ENCODE measurements around the gene NCAPH2.

Gene NCAPH2

GRCh38 chr22:50474710-50475651 is 33.0 kb upstream of the NCAPH2 start, which contains the start of gene SBF1:
SBF1 (minus strand) TSS chr22:50475035; CDS start chr22:50474840, 195 bp downstream.
- DNase-seq, result peak; percentile 93

- no peak for DNase-seq
These were observed 32.4 kb upstream of the NCAPH2 start for GRCh38 chr22:50475652-50476002.

DNA sequence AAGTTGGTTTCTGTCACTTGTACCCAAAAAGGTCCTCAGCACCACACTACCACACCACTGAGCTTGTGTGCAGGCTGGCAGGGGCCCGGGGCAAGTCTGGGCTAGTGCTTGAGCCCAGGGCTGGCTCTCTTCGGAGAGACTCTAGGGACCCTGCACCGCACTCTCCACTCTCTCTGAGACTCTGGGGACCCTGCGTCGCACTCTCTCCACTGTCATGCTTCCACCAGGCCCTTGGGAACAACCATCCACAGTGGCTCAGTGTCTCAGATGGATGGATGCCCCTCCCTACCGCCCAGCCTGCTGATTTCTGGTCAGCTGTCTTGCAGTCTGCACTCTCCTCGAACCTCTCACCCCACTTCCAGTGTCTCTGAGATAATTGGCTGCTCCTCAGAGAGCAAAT is 31.2 kb upstream of the NCAPH2 start:
- DNase-seq, result no peak

- no peak for DNase-seq
These were observed 30.1 kb upstream of the NCAPH2 start for GRCh38 chr22:50477923-50478322.

DNA sequence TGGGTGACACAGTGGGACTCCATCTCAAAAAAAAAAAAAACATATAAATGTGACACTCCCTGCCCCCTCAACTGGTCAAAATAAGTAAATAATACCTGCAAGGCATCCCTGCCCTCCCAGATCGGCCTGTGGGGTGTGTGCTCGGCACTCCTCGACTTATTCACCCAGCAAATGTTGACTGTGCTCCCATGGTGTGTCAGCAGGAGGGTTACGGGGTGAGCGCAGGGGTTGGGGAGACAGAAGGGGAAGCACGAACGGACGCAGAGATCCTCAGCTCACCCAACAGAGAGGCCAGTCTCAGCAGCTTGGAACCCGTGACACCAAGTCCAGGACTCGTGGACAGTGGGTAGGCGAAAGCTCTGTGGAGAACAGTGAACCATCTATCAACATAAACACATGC is 28.3 kb upstream of the NCAPH2 start:
- no peak for DNase-seq

- DNase-seq, result no peak
These were observed 27.0 kb upstream of the NCAPH2 start for GRCh38 chr22:50481045-50481439.

DNA sequence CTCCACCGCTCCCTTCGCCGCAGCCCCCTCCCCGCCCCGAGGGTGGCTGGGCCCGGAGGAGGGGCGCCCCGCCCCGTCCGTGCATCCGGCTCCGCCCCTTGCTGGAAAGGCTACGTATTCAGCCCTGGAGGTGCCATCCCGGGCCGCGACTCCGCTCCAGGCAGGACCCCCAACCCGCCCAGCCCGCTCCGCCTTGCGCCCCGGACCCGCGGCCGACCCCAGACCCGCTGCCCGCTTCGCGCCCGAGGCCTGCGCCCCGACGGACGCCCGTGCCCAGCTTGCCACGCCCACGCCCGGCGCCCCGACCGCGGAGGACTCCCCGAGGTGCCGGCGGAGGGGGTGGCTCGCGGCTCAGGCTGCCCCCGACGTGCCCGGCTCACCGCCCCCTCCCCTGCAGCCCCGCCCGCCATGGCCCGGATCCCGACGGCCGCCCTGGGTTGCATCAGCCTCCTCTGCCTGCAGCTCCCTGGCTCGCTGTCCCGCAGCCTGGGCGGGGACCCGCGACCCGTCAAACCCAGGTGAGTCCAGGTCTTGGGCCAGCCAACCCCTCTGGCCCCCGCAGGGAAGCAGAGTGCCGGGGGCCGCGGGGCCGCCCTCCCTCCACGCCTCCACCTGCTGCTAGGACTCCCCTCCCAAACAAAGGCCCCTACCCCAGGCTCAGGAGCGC is 26.5 kb upstream of the NCAPH2 start, which contains the start of gene ADM2:
ADM2 (plus strand) TSS at position 104 of the 667 bp plus-strand sequence; CDS start at position 409, 305 bp downstream.
- DNase-seq, result peak; percentile 86

GRCh38 chr22:50482107-50483074 is 25.6 kb upstream of the NCAPH2 start:
- no peak for DNase-seq

DNA sequence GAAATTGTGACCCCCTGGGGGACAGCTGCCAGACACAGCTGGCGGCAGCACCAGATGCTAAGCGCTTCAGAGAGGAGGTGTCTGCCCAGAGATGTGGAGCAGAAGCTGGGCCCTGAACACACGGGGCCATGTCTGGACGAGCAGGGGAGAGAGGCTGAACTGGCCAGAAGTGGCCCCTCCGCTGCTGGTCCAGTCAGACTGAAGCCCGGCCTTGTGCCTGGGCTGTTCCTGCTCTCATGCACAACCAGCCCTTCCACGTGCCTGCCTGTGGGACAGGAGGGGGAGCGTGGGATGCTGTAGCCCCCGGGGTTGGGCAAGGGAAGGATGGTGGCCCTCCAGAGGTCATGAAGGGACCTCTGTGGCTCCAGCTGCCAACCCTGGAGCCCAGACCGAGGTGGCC is 24.9 kb upstream of the NCAPH2 start:
- no peak for DNase-seq

GRCh38 chr22:50483556-50483955 is 24.5 kb upstream of the NCAPH2 start:
- no peak for DNase-seq

DNA sequence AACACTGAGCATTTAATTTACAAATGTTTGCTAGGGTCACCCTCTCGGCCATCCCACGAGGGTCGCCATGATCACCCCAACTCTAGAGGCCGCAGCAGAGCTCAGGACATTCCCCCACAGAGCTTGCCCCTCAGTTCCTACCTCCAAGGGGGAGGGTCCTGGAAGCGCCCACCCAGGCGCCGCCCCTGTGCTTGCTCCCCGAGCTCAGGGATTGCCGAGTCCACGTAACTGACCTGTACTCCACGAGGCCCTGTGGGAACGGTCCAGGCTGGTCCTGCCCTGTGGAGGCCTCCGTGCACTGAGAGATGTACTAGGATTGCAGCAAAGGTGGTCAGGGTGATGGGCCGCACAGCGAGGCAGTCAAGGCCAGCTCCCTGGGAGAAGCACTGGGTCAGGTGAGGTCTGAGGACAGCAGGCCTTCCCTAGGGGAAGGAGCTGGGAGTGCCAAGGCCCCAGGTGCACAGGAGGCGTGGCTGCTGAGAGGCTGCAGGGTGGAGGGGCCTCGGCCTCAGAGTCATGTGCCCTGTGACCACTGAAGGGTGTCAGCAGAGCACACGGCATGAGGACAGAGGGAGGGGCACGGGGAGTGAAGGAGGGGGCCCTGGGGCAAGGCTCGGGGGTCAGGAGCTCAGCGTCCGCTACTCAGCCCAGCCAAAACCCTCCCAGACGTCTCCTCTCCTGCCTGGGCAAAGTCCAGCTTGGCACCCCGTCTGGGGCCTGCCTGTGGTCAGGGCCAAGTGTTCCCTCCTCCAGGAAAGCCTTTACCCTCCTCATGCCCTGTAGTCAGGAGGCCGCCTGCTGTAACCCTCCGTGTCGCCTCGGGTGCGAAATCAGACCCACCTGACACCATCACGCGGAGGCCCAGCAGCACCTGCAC is 23.8 kb upstream of the NCAPH2 start:
- no peak for DNase-seq

- no peak for DNase-seq
These were observed 22.5 kb upstream of the NCAPH2 start for GRCh38 chr22:50485221-50486131.

DNA sequence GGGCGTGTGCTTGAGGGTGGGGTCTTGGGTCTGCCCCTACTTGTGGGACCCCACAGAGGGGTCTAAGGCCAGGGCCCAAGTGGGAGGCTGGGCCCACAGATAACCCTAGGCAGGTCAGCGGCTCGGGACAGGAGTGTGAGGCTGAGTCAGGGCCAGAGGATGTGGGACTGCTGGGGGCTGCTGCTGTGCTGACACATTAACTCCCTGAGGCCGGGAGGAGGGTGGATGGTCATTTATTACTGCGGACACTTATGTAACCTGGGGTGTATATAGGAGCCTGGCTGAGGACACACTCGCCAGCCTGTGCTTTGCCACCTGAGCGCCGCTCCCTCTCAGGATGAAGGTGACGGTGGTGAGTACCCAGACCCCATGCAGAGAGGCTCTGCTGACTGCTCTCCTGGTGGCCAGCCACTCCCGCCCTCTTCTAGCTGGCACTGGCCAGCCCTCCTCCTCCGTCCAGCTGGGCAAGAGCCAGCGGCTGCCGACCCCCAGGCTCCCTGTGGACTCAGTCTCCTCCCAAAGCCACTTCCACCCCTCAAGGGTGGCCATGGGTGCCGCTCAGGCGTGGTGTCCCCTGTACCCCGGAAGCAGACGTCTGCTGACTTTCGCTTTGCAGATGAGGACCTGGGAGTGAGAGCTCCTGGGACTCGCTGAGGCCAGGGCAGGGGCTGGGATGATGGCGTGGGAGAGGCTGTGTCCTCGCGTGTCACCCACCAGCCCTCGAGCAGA is 21.3 kb upstream of the NCAPH2 start, which contains the start of gene MIOX:
MIOX (plus strand) TSS at position 299 of the 729 bp plus-strand sequence; CDS start at position 338, 39 bp downstream.
- DNase-seq, result no peak

DNA sequence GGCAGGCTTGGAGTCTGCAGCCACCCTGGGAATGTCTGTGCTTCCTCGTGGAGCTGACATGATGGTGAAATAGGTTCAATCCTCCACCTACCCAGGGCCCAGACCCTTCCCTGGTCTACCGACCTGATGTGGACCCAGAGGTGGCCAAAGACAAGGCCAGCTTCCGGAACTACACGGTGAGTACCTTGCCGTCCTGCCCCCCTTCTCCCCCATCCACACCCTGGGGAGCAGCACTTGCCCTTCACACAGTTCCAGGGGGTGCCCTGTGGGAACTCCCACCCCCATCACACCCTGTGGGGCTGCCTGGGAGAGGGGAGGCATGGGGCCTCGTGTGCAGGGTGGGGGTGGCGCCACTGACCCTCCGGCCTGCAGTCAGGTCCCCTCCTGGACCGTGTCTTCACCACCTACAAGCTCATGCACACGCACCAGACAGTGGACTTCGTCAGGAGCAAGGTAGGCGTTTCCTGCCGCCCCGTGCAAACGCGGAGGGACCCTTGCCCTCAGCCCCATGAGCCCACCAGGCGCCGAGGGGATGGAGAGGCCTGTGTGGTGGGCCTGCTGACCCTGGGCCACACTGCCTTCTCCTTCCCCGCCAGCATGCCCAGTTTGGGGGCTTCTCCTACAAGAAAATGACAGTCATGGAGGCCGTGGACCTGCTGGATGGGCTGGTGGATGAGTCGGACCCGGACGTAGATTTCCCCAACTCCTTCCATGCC is 20.6 kb upstream of the NCAPH2 start:
- no peak for DNase-seq

- no peak for DNase-seq
These were observed 19.9 kb upstream of the NCAPH2 start for GRCh38 chr22:50488006-50488677.

GRCh38 chr22:50488886-50489285 is 19.1 kb upstream of the NCAPH2 start:
- no peak for DNase-seq

- no peak for DNase-seq
These were observed 18.4 kb upstream of the NCAPH2 start for GRCh38 chr22:50489363-50490243.

Measured in activated CD8-positive, alpha-beta memory T cell treated with anti-CD3 and anti-CD28 coated beads for 24 hours (primary cell).